GM18519 (cell line): ENCODE measurements around the gene TTC9.

Experiments
- ATAC-seq: cut with Tn5 transposase; IDR thresholded peaks from one replicate; pipeline ENCODE4 v1.9.1; 2021; ENCODE audit warnings: mild to moderate bottlenecking, moderate library complexity; ENCODE audit not compliant: unreplicated experiment, low FRiP score

Gene TTC9

DNA sequence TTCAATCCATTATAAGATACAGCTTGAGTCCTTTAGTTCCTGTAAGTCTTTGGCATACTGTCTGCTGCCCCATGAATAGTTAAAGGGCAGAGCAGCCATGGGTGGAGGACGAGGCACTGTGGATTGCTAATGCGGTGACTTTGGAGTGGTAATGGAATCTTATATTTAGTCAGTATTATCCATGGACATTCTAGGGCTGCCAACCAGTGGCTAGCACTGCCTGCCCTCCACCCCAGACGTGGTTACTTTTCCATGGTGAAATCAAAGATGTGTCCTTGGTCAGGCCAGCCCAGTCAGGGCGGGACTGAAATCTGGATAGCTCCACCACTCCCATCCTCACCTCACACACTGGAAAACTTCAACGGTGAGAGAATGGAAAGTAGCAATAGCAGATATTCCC lies 2.3 kb downstream of the TTC9 start:
- no peak for ATAC-seq

- ATAC-seq: no peak
These were observed 4.2 kb downstream of the TTC9 start for GRCh38 chr14:70645892-70646291.

GRCh38 chr14:70646705-70647104 lies 5.0 kb downstream of the TTC9 start:
- no peak for ATAC-seq

DNA sequence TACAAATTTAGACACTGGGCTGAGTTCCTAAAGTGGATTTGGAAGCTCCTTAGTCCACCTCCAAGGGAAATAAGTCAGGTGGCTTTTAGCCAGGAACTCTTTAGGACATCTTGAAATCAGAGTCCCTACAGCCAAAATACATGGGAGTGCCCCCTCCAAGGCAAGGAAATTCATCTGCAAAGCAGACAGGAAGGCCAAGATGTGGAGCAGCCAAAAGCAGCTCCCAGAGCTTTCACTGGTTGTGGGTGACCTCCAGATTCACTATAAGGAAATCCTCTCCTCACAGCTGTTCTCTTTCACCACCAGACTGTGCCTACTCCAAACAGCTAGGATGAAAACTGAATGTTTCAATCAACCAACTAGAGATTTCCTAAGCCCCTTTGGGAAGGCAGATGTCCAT lies 6.6 kb downstream of the TTC9 start:
- no peak for ATAC-seq

DNA sequence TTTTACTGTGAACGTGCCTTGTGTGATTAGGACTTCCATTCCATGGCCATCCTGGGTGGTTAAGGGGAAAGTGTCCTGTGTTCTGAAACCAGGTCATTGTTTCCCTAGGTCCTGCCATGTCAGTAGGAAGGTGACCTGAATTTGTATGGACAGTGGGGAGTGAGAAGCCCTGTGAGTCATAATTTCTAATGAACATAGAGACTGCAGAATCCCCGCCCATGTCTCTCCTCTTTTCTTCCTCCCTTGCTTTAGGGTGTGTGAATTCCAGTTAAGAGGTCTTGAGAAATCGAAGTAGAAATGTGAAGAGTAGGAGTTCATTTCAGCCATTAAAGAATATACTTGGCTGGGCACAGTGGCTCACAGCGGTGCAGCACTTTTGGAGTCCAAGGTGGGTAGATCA lies 8.1 kb downstream of the TTC9 start:
- no peak for ATAC-seq

DNA sequence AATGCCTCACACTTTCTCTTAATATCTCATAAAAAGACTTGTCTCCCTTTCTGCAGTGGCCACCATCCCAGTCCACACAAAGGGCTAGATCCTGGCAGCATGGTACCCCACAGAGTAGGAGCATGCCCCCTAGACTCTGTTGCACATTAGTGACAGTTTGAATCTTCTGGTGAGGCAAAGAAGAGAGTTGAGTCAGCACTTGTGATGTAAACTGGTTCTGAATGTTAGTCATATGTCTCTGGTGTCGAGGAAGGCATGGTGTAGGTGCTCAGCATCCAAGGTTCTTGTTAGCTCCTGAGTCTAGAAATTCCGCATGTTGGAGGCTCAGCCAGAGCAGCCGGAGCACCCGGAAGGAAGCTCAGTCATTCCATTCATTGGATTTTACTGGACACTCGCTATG lies 9.8 kb downstream of the TTC9 start:
- ATAC-seq: no peak

GRCh38 chr14:70652871-70653270 lies 11.2 kb downstream of the TTC9 start:
- no peak for ATAC-seq

GRCh38 chr14:70653662-70654061 lies 11.9 kb downstream of the TTC9 start:
- ATAC-seq: no peak

DNA sequence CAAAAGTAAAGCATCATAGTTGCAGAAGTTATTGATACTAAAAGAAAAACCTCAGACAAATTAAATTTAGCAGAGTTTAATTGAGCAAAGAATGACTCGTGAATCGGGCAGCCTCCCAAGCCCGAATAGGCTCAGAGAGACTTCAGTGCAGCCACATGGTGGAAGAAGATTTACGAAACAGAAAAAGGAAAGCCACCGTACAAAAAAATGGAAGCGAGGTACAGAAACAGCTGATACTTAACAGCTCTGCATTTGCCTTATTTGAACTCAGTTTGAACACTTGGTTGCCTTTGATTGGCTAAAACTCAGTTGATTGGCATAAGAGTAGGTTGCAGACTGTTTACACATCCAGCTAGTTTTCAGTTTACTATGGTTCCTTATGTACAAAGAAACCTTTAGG lies 12.9 kb downstream of the TTC9 start:
- ATAC-seq: no peak

DNA sequence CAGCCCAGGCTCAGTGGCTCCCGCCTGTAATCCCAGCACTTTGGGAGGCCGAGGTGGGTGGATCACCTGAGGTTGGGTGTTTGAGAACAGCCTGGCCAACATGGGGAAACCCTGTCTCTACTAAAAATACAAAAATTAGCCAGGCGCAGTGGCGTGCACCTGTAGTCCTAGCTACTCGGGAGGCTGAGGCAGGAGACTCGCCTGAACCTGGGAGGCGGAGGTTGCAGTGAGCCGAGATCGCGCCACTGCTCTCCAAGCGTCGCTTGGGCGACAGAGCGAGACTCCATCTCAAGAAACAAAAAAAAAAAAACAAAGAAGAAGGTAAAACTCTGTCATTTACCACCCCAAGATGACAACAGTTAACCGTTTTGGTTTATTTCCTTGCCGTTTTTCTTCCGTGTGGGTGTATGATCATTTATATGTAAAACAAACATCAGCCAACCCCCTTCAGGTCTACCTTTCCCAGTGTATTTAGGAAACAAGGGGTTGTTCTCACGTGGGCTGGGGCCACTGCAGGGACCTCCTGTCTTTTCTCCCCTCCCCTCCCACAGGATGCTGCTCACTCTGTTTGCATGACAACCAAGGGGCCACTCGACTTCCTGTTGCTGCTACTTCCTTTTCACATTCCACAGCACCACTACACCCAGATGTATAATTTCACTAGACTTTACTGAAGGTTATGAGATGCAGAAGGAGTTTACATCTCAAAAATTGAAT lies 13.6 kb downstream of the TTC9 start:
- ATAC-seq: peak; percentile 54

GRCh38 chr14:70658899-70659298 lies 17.2 kb downstream of the TTC9 start:
- ATAC-seq: no peak

GRCh38 chr14:70660967-70661893 lies 19.5 kb downstream of the TTC9 start:
- no peak for ATAC-seq

DNA sequence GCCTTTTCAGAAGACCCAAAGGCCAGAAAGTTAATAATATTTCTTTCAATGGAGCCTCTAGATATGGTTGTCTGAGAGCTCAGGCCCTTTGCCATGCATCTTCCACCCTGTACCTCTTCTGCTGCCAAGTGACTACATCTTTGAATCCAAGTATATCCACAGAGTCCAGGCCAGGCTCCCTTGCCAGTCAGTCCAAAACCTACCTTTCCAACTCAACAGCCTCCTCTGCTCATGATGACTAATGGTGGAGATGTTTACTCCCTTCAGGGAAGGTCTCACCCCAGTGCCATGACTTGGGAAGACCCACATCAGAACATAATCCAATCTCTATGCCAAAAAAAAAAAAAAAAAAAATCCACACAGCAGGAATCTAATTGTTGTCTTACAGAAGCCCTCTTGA lies 20.4 kb downstream of the TTC9 start:
- ATAC-seq: no peak

- no peak for ATAC-seq
These were observed 21.1 kb downstream of the TTC9 start for GRCh38 chr14:70662816-70663215.

GRCh38 chr14:70663707-70664179 lies 22.0 kb downstream of the TTC9 start:
- ATAC-seq: no peak

- ATAC-seq: no peak
These were observed 23.2 kb downstream of the TTC9 start for GRCh38 chr14:70664698-70665447.

DNA sequence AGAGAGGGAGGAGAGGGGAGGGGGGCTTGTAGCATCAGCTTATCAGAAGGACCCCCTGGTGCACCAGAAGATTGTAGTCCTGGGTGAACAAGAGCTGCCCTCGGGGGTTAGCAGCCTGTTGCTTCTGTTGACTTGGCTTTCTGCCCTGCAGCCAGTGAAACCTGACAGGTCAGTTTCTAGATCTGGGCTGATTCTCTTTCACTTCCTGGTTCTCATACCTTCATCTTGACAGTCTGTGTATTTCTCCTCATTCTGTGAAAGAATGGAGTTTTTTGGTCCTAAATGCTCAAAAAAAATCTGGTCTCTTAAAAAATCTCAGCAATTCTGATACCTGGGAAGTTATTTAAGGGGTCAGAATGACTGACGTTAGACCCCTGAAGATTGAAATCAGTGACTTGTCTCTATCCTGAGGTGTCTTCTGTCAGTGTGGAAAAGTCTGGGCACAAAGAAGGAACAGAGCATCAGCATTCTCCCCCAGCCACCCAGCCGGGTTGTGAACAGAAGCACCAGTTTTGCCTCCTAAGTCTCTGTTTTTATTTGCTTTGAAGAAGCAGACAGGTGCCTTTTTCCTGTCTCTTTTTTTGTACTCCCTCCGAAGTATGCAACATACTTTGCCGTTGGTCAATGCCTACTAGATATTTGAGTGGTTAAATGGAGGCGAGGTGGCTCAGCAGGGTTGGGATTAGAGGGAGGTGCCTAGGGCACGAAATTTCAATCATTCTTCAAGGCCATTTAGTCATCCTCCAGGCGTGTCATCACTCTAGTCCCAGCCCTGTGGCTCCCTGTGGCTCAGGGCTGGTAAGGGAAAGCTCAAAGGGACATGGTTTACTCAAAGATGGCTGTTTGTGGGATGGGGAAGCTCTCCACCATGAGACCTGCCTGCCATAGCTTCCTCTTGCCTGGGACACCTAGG lies 24.0 kb downstream of the TTC9 start:
- no peak for ATAC-seq

DNA sequence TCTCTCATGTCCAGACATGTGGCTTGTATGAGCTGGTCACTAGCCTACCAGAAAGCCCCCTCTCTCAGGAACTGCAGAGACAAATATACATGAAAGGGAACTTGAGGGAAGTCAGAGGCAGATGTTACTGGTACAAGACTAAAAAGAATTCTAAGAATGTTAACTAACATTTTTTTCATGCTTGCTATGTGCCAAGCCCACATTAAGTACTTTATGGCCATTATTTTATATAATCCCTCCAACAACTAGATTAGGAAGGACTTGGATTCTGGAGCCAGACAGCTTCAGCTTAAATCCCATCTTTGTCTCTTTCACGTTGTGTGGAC lies 24.6 kb downstream of the TTC9 start:
- ATAC-seq: no peak

GRCh38 chr14:70670992-70671651 lies 29.4 kb downstream of the TTC9 start:
- no peak for ATAC-seq
